Embryonic facial prominence (tissue), 1 donor: ENCODE measurements around the gene ELF5.

Experiments used
- DNase-seq: peaks from one replicate; pipeline ENCODE4 v3.0.0-alpha.2; 2016; ENCODE audit errors: extremely low spot score

ELF5 gene

GRCh38 chr11:34451053-34451452 lies 62.5 kb downstream of the ELF5 start:
- no peak for DNase-seq

GRCh38 chr11:34449013-34449412 lies 64.6 kb downstream of the ELF5 start:
- no peak for DNase-seq

DNA sequence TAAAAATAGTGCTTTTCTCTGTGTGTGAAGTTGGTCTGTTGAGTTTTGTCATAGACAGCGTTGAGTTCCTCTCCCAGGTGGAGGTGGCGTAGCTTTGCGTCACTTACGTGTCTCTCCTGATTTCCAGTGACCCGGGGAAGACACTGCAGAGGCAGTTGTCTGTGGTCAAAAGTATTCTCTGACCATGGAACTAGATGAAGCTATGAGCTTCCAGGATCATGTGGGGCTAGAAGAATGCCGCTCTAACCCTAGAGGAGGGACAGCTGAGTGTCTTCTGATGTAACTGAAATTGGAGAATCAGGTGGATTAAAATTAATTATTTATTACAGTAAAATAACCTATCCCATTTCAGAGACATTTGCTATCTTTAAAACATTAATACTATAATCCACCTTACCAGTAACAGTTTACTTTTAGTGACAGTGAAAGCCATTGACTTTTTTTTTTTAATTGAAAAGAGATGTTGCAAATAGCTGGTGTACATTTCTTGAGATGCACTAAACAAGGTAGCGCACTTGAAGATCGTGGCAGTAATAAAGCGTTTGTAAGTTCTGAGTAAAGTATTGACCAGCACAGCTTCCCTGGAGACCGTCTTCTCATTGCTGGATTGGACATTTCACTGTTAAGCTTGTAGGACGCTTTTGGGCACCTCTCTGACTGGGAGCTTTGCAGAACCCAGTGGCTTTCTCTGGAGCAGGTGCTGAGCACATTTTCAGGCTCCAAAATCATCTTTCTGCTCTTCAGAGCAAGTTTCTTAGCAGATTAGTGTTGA lies 65.2 kb downstream of the ELF5 start:
- DNase-seq = no peak

GRCh38 chr11:34447044-34447443 lies 66.5 kb downstream of the ELF5 start:
- no peak for DNase-seq

- DNase-seq = no peak
Measured at GRCh38 chr11:34446386-34446785, 67.2 kb downstream of the ELF5 start.

DNA sequence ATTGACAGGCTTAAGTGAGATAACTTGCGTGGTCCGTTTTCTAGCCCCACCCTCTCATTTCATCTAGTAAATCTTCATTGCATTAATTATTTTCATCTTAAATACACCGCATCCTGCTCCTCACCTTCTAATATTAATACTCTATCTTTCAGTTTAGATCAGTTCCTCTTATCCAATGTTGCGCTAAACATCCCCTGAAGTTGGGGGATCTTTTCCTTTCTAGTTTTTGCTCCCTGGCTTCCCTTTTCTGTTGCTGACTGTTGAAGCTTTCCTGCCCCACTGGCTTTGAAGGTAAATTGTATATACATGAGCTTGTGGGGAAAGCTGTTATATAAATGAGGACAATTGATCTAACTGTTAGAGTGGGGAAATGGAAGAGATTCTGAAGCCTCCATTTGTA lies 67.6 kb downstream of the ELF5 start:
- DNase-seq = no peak

DNA sequence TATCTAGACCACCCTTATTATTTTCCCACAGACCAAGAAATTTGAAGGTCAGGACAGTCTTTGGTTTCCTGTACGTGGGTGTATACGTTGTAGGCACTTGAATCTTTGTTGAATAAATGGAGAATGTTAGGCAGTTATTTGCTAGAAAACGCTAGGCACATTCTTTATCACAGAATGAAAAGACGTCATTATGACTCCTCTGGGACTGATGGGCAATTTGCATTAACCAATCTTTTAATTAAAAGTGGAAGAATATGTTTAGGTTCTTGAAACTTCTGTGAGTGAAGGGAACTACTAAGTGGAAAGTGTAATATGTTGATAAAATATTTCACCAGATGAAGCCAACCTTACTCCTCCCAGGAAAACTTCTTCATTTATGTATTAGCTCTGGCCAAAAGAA lies 69.2 kb downstream of the ELF5 start:
- no peak for DNase-seq

GRCh38 chr11:34443136-34443535 lies 70.5 kb downstream of the ELF5 start:
- DNase-seq = no peak

DNA sequence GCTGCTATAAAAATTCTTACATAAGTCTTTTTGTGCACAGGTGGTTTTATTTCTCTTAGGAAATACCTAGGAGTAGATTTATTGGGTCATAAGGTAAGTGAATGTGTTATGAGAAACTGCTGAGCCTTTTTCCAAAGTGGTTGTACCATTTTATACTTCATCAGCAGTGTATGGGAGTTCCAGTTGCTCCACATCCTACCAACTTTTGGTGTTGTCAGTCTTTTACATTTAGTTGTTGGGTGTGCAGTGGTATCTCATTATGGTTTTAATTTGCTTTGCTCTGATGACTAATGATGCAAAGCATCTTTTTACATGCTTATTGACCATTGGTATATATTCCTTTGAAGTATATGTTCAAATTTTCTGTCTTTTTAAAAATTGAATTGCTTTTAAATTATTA lies 71.8 kb downstream of the ELF5 start:
- no peak for DNase-seq

DNA sequence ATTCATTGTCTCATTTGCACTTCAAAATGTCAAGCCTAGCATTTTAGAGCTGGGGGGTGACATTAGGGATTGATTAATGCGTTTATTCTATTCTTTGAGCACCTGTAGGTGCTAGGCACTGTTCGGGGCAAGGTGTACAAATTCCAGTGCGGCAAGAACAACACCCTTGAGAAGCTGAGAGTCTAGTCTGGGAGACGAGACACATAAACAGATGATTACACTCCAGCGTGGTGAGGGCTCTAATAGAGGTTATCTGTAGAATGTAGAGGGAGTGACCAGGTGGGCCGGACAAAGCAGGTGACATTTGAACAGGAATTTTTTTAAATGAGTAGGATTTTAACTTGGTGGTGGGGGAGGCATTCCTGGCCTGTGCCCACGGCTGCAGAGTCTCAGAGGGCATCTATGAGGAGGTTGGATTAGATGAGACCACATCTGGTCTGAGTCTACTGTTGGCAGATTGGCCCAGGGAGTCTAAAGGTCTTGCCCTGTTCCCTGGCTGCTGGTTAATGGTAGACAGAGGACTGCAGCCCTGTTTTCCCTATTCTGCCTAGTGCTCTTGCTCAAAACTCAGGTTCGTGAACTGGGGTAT lies 73.9 kb downstream of the ELF5 start:
- DNase-seq = no peak

- peak; percentile 90 for DNase-seq
Measured at GRCh38 chr11:34438529-34439507, 74.8 kb downstream of the ELF5 start, which contains the start of gene CAT. Gene CAT (plus strand): TSS chr11:34438934. CDS start chr11:34439014, 80 bp downstream.

- no peak for DNase-seq
Measured at GRCh38 chr11:34437224-34438125, 76.1 kb downstream of the ELF5 start.

DNA sequence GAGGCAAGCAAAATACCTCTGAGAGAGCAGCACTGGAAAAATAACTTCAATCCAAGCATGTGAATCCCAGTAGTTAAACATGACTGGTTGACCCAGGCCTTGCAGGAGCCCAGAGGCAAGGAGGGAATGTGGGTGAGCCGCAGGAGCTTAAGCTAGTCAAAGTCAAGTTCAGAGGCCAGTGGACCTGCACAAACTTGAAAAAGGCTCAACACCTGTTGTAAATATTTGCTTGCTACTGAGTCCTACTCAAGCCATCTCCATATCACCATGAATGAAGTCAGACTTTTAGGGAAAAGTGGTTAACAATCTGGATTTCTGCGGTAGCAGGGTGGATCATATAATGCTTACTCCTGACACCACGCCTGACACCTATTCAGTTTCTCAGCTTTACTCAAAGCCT lies 79.7 kb downstream of the ELF5 start:
- DNase-seq = no peak

GRCh38 chr11:34432822-34433221 lies 80.8 kb downstream of the ELF5 start:
- DNase-seq = no peak

DNA sequence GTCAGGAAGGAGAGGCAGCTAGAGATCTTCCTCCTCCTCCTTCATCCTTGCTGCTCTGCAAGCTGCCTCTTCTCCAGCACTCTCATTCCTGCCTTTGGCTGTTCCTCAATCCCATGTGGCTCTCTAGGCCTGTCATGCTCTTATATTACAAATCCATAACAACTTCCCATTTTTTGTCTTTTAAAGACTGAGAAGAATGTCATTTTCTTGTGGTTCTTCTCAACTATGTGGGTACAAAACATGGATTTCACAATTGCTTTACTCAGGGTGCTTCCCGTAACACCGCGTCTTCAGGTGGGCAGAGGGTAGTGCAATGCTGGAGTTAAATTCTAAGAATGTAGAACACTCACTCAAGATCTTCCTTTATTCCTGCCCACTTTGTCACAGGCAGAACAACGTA lies 81.6 kb downstream of the ELF5 start:
- DNase-seq = no peak
